GM23338 (cell line): Measurements from ENCODE around the gene CCDC186. TPM values are rescaled to one million over a fixed set of nuclear protein-coding genes. Genes with fewer than 3 reads are reported as not detected.

Experiments
- ATAC-seq: fragments of 200-7000 bp; cut with Tn5 transposase; 3 replicates; pipeline ENCODE4 v1.9.1; 2020
- DNase-seq: peaks from one replicate; pipeline ENCODE4 v3.0.0-alpha.2; 2015; ENCODE audit warnings: low spot score
- H2AFZ ChIP-seq: fragments of 200-600 bp; sonication (generic); 2 replicates; pipeline ENCODE4 v1.8.0; 2016; ENCODE audit warnings: antibody characterized with exemption, mild to moderate bottlenecking, moderate library complexity
- H3F3A ChIP-seq: fragments of 200-600 bp; sonication (generic); replicated peaks from 2 replicates; pipeline ENCODE4 v1.8.0; 2017; ENCODE audit warnings: antibody characterized with exemption, mixed run types, low read depth
- H3K27ac ChIP-seq: fragments of 200-600 bp; sonication (generic); 2 replicates; pipeline ENCODE4 v1.6.1; 2016; ENCODE audit warnings: low read depth
- H3K27me3 ChIP-seq: fragments of 200-600 bp; sonication (generic); 2 replicates; pipeline ENCODE4 v1.8.0; 2016; ENCODE audit warnings: mild to moderate bottlenecking, mixed run types, moderate library complexity; ENCODE audit not compliant: insufficient read depth
- H3K36me3 ChIP-seq: fragments of 200-600 bp; sonication (generic); 2 replicates; pipeline ENCODE4 v1.8.0; 2016; ENCODE audit warnings: mild to moderate bottlenecking; ENCODE audit not compliant: insufficient read depth
- H3K4me1 ChIP-seq: fragments of 200-600 bp; sonication (generic); 2 replicates; pipeline ENCODE4 v1.8.0; 2016; ENCODE audit warnings: mild to moderate bottlenecking, moderate library complexity; ENCODE audit not compliant: insufficient read depth
- H3K4me2 ChIP-seq: fragments of 200-600 bp; sonication (generic); 2 replicates; pipeline ENCODE4 v1.7.1; 2017; ENCODE audit warnings: mixed run types
- H3K4me3 ChIP-seq: fragments of 200-600 bp; sonication (generic); 2 replicates; pipeline ENCODE4 v1.6.1; 2016; ENCODE audit warnings: mixed run types
- H3K79me2 ChIP-seq: fragments of 200-600 bp; sonication (generic); replicated peaks from 2 replicates; pipeline ENCODE4 v1.8.0; 2017; ENCODE audit warnings: mild to moderate bottlenecking; ENCODE audit not compliant: insufficient read depth
- H3K9me2 ChIP-seq: fragments of 200-600 bp; sonication (generic); 2 replicates; pipeline ENCODE4 v1.8.0; 2017; ENCODE audit not compliant: insufficient read depth
- H4K20me1 ChIP-seq: fragments of 200-600 bp; sonication (generic); replicated peaks from 2 replicates; pipeline ENCODE4 v1.8.0; 2017; ENCODE audit warnings: mild to moderate bottlenecking; ENCODE audit not compliant: insufficient read depth
- H3K27ac Mint-ChIP-seq: 2 replicates; pipeline ENCODE4 v1.8.0; 2020; ENCODE audit warnings: inconsistent platforms, mild to moderate bottlenecking, moderate library complexity, mixed read lengths
- H3K27me3 Mint-ChIP-seq: 3 replicates; pipeline ENCODE4 v1.8.0; 2022; ENCODE audit warnings: low read depth, mild to moderate bottlenecking, moderate library complexity, mixed read lengths, inconsistent platforms; ENCODE audit not compliant: insufficient read depth, poor library complexity
- H3K36me3 Mint-ChIP-seq: 3 replicates; pipeline ENCODE4 v1.8.0; 2021; ENCODE audit warnings: low read depth, mild to moderate bottlenecking, inconsistent platforms, moderate library complexity, mixed read lengths
- H3K4me1 Mint-ChIP-seq: 3 replicates; pipeline ENCODE4 v1.8.0; 2020; ENCODE audit warnings: mild to moderate bottlenecking, inconsistent platforms, mixed read lengths
- H3K4me3 Mint-ChIP-seq: 3 replicates; pipeline ENCODE4 v1.8.0; 2021; ENCODE audit warnings: moderate library complexity, mild to moderate bottlenecking, inconsistent platforms, mixed read lengths
- H3K9me3 Mint-ChIP-seq: 3 replicates; pipeline ENCODE4 v1.8.0; 2020; ENCODE audit warnings: moderate library complexity, mild to moderate bottlenecking, inconsistent platforms, mixed read lengths
- CREB1 ChIP-seq: fragments of 250-450 bp; sonication (Bioruptor Pico); IDR thresholded peaks from 2 replicates; pipeline ENCODE4 v1.5.0; 2020; ENCODE audit warnings: low read depth, mild to moderate bottlenecking, moderate library complexity
- CTCF ChIP-seq, 2 experiments: fragments of 200-600 bp in 1 of 2; sonication (generic) in 1 of 2; conservative IDR thresholded peaks; 2 replicates each; pipeline versions ENCODE4 v1.5.1 to v1.6.1; 2016 to 2017; ENCODE audit warnings: antibody characterized with exemption in 2 of 2, low read depth in 2 of 2, mild to moderate bottlenecking in 2 of 2, moderate library complexity in 1 of 2
- ETS1 ChIP-seq: IDR thresholded peaks from 2 replicates; pipeline ENCODE4 v1.6.1; 2016; ENCODE audit warnings: antibody characterized with exemption
- EZH2 ChIP-seq: fragments of 200-600 bp; sonication (generic); IDR thresholded peaks from one replicate; pipeline ENCODE4 v1.8.0; 2017; ENCODE audit warnings: antibody characterized with exemption, mild to moderate bottlenecking, low read depth; ENCODE audit not compliant: unreplicated experiment
- EZH2phosphoT487 ChIP-seq: fragments of 200-600 bp; sonication (generic); IDR thresholded peaks from one replicate; pipeline ENCODE4 v1.8.1; 2018; ENCODE audit warnings: antibody characterized with exemption; ENCODE audit not compliant: unreplicated experiment
- JUNB ChIP-seq: IDR thresholded peaks from one replicate; pipeline ENCODE4 v1.6.1; 2016; ENCODE audit warnings: antibody characterized with exemption; ENCODE audit not compliant: unreplicated experiment
- NANOG ChIP-seq: IDR thresholded peaks from 2 replicates; pipeline ENCODE4 v1.6.1; 2016; ENCODE audit warnings: antibody characterized with exemption, borderline replicate concordance
- STAT1 ChIP-seq: IDR thresholded peaks from one replicate; pipeline ENCODE4 v1.6.1; 2016; ENCODE audit warnings: antibody characterized with exemption; ENCODE audit not compliant: unreplicated experiment
- ZNF114 ChIP-seq: fragments of 250-450 bp; sonication (Bioruptor Pico); IDR thresholded peaks from 2 replicates; pipeline ENCODE4 v1.5.0; 2020; ENCODE audit warnings: mild to moderate bottlenecking, moderate library complexity
- ZNF331 ChIP-seq: fragments of 250-450 bp; sonication (Bioruptor Pico); IDR thresholded peaks from 2 replicates; pipeline ENCODE4 v1.5.0; 2020; ENCODE audit warnings: low read depth, mild to moderate bottlenecking, moderate library complexity
- ZNF462 ChIP-seq: fragments of 250-450 bp; sonication (Bioruptor Pico); IDR thresholded peaks from 2 replicates; pipeline ENCODE4 v1.5.0; 2020; ENCODE audit warnings: mild to moderate bottlenecking, moderate library complexity
- polyA plus RNA-seq: library from polyadenylated mRNA; unstranded; fragments of >200 nt; fragmentation: Nextera tagmentation; extraction: Ambion mirVana; gene quantifications from 2 replicates; pipeline ENCODE4 v1.2.1, GENCODE V29; 2016
- total RNA-seq: library from RNA; depleted of rRNA; stranded (reverse); fragments of >200 nt; shearing (Covaris generic); gene quantifications from 2 replicates; pipeline ENCODE4 v1.2.3, GENCODE V29; 2014

Gene CCDC186
- total and polyA plus RNA-seq, 2 experiments from 2014 or later = 24.2 to 50.7 TPM

GRCh38 chr10:114215033-114215432 is 41.0 kb upstream of the CCDC186 start (continued):
- TF ChIP-seq ZNF462 (CRISPR knock-in tag) (no peak), CTCF (conservative IDR thresholded peaks at IDR 0.05; ENCODE audit: low read depth in 2 of 2) (no peak), EZH2phosphoT487 (no peak), JUNB (no peak), ZNF114 (no peak), NANOG (no peak)

GRCh38 chr10:114212153-114212552 is 38.1 kb upstream of the CCDC186 start:
- no peak overlapping the region for H3K27ac Mint-ChIP-seq
- no peaks in the 10 kb centered on the region for H3K36me3 ChIP-seq
- H3K36me3 Mint-ChIP-seq = no peaks in the 10 kb centered on the region
- no peaks in the 10 kb centered on the region; the same call in 2 of the 3 replicates for H3K4me1 Mint-ChIP-seq
- H3K79me2 ChIP-seq = no peaks in the 10 kb centered on the region
- H3K27ac ChIP-seq = no peak overlapping the region
- no peaks in the 10 kb centered on the region for H3K9me3 Mint-ChIP-seq
- H4K20me1 ChIP-seq = no peaks in the 10 kb centered on the region
- H2AFZ ChIP-seq = no peak overlapping the region
- no peaks in the 10 kb centered on the region for H3K9me2 ChIP-seq
- no peaks in the 10 kb centered on the region for H3K27me3 ChIP-seq
- no peaks in the 10 kb centered on the region for H3K27me3 Mint-ChIP-seq
- TF ChIP-seq ZNF331 (CRISPR knock-in tag) (no peak), EZH2 (no peak), ETS1 (no peak), STAT1 (no peak), CREB1 (CRISPR knock-in tag) (no peak)
- no peak for ATAC-seq
- H3K4me2 ChIP-seq = no peak overlapping the region
- no peak for DNase-seq
- H3K4me3 Mint-ChIP-seq = no peak overlapping the region
- H3K4me1 ChIP-seq = no peaks in the 10 kb centered on the region
- no peak overlapping the region for H3K4me3 ChIP-seq
- H3F3A ChIP-seq = no peaks in the 10 kb centered on the region
